Loucy (cell line): ENCODE measurements around the gene SIAH3.
"Not testable (repeated sequence)": the region's sequence is repeated elsewhere in the genome, so short reads cannot be mapped to it uniquely, and the experiment has no call there.

Experiments
- H2AFZ ChIP-seq: fragments of 200-600 bp; sonication (generic); 2 replicates; pipeline ENCODE4 v1.6.0; 2016; ENCODE audit warnings: antibody characterized with exemption, mild to moderate bottlenecking, low read length, moderate library complexity
- H3F3A ChIP-seq: fragments of 200-600 bp; 2 replicates; pipeline ENCODE4 v1.6.0; 2016; ENCODE audit warnings: antibody characterized with exemption, low read depth, mild to moderate bottlenecking
- H3K27me3 ChIP-seq: fragments of 200-600 bp; sonication (generic); 2 replicates; pipeline ENCODE4 v1.6.1; 2014; ENCODE audit warnings: low read length, mild to moderate bottlenecking; ENCODE audit not compliant: insufficient read depth, poor library complexity, severe bottlenecking
- H3K36me3 ChIP-seq: fragments of 200-600 bp; sonication (generic); 2 replicates; pipeline ENCODE4 v1.6.1; 2016; ENCODE audit warnings: low read length; ENCODE audit not compliant: insufficient read depth
- H3K4me1 ChIP-seq: fragments of 200-600 bp; sonication (generic); 2 replicates; pipeline ENCODE4 v1.5.1; 2014; ENCODE audit warnings: low read length, mild to moderate bottlenecking; ENCODE audit not compliant: insufficient read depth, poor library complexity, severe bottlenecking
- H3K4me2 ChIP-seq: fragments of 200-600 bp; sonication (generic); 2 replicates; pipeline ENCODE4 v1.6.0; 2014; ENCODE audit warnings: antibody characterized with exemption, low read length, low read depth, mild to moderate bottlenecking; ENCODE audit not compliant: poor library complexity, severe bottlenecking
- H3K4me3 ChIP-seq: fragments of 200-600 bp; sonication (generic); 2 replicates; pipeline ENCODE4 v1.5.1; 2014; ENCODE audit warnings: low read length, mild to moderate bottlenecking, mixed read lengths; ENCODE audit not compliant: poor library complexity, severe bottlenecking
- H3K79me2 ChIP-seq: fragments of 200-600 bp; sonication (generic); 2 replicates; pipeline ENCODE4 v1.6.1; 2014; ENCODE audit warnings: low read length; ENCODE audit not compliant: insufficient read depth
- H3K9ac ChIP-seq: fragments of 200-600 bp; sonication (generic); 2 replicates; pipeline ENCODE4 v1.6.0; 2014; ENCODE audit warnings: mild to moderate bottlenecking, low read depth, low read length, moderate library complexity; ENCODE audit not compliant: poor library complexity, severe bottlenecking
- H3K9me2 ChIP-seq: fragments of 200-600 bp; sonication (generic); replicated peaks from 2 replicates; pipeline ENCODE4 v1.6.1; 2016; ENCODE audit warnings: low read depth, low read length, mixed read lengths
- H3K9me3 ChIP-seq: fragments of 200-600 bp; sonication (generic); 2 replicates; pipeline ENCODE4 v1.6.1; 2014; ENCODE audit warnings: mild to moderate bottlenecking, antibody characterized with exemption, low read length, low read depth; ENCODE audit not compliant: insufficient read depth
- H4K20me1 ChIP-seq: fragments of 200-600 bp; sonication (generic); 2 replicates; pipeline ENCODE4 v1.6.0; 2014; ENCODE audit warnings: antibody characterized with exemption, low read length, mild to moderate bottlenecking; ENCODE audit not compliant: insufficient read depth, poor library complexity, severe bottlenecking
- CTCF ChIP-seq: fragments of 200-600 bp; sonication (generic); conservative IDR thresholded peaks from 2 replicates; pipeline ENCODE4 v1.5.1; 2014; ENCODE audit warnings: mild to moderate bottlenecking, antibody characterized with exemption, low read length
- EZH2phosphoT487 ChIP-seq: fragments of 200-600 bp; IDR thresholded peaks from 2 replicates; pipeline ENCODE4 v1.6.1; 2018; ENCODE audit warnings: antibody characterized with exemption, mild to moderate bottlenecking, moderate library complexity, borderline replicate concordance

SIAH3 gene

GRCh38 chr13:45873491-45874325 is 22.2 kb upstream of the SIAH3 start:
- no peaks in the 10 kb centered on the region for H3K79me2 ChIP-seq
- no peaks in the 10 kb centered on the region for H3K9me3 ChIP-seq
- H3K36me3 ChIP-seq, result no peaks in the 10 kb centered on the region
- no peaks in the 10 kb centered on the region for H3F3A ChIP-seq
- no peaks in the 10 kb centered on the region for H3K9me2 ChIP-seq
- no peak overlapping the region for H3K4me2 ChIP-seq
- no peaks in the 10 kb centered on the region for H3K4me1 ChIP-seq
- H2AFZ ChIP-seq, result no peak overlapping the region
- TF ChIP-seq CTCF (no peak), EZH2phosphoT487 (no peak)
- no peak overlapping the region for H3K4me3 ChIP-seq
- H3K9ac ChIP-seq, result no peak overlapping the region
- H4K20me1 ChIP-seq, result no peaks in the 10 kb centered on the region
- H3K27me3 ChIP-seq, result no peaks in the 10 kb centered on the region

DNA sequence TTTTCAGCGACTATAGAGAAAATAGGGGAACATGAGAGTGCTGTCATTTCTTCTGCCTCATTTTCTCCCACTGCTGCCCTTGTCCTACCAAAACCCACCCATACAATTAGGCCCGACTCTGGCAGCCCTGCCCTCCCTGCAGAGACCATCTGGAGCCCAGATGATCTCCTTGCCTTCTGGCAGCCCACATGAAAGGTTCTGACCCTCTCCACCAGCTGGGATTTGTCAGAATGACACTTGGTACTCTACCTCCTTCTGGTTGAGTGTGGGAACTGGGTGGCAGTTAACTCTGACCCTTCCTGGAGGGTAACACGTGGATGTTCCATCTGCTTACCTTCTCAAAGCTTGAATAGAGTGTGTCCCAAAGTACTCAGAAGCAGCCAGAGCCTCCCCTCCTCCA is 21.0 kb upstream of the SIAH3 start:
- Histone ChIP-seq H3K4me2 (no peak overlapping the region), H3K79me2 (no peaks in the 10 kb centered on the region), H3K9ac (no peak overlapping the region), H4K20me1 (no peaks in the 10 kb centered on the region), H3K4me1 (no peaks in the 10 kb centered on the region), H3K27me3 (no peaks in the 10 kb centered on the region), H3K9me2 (no peaks in the 10 kb centered on the region), H3K9me3 (no peaks in the 10 kb centered on the region), H3F3A (no peaks in the 10 kb centered on the region), H3K4me3 (no peak overlapping the region), H2AFZ (no peak overlapping the region), H3K36me3 (no peaks in the 10 kb centered on the region)
- TF ChIP-seq CTCF, result no peak
- TF ChIP-seq EZH2phosphoT487, result no peak

DNA sequence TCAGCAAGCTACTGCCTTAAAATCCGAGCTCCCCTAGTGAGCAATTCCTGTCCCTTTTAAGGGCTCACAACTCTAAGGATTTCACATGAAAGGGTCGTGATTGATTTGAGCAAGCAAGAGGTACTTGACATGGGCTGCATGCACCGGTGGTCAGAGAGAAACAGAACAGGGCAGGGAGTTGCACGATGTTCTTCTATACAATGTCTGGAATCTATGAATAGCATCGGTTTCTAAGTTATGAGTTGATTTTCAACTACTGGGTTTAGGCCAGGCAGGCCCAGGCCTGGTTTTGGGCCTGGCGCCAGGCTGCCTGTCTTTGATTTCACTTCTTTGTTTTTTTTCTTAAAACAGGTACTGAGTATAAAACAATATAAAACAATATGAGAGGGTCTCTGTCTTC is 19.6 kb upstream of the SIAH3 start:
- H3K27me3 ChIP-seq, H4K20me1 ChIP-seq, H3K79me2 ChIP-seq, H3K9ac ChIP-seq, H3K4me3 ChIP-seq, H3K9me2 ChIP-seq, H2AFZ ChIP-seq, H3F3A ChIP-seq, H3K4me1 ChIP-seq, H3K4me2 ChIP-seq, H3K9me3 ChIP-seq, H3K36me3 ChIP-seq: not testable (repeated sequence)

- Histone ChIP-seq H3K27me3 (no peaks in the 10 kb centered on the region), H3K9me2 (no peaks in the 10 kb centered on the region), H2AFZ (no peak overlapping the region), H3K79me2 (no peaks in the 10 kb centered on the region), H3K9me3 (no peaks in the 10 kb centered on the region), H3K9ac (no peak overlapping the region), H3K4me1 (no peaks in the 10 kb centered on the region), H3K4me3 (no peak overlapping the region), H3K36me3 (no peaks in the 10 kb centered on the region), H3F3A (no peaks in the 10 kb centered on the region), H3K4me2 (no peak overlapping the region), H4K20me1 (no peaks in the 10 kb centered on the region)
- no peak for TF ChIP-seq EZH2phosphoT487
- no peak for TF ChIP-seq CTCF
Observed at GRCh38 chr13:45870232-45870631, 18.7 kb upstream of the SIAH3 start.
